NCI-H2081 (cell line): Measurements from ENCODE around the gene POU2AF3.
A peak's percentile ranks its signal among the peaks of the same experiment; 100 is the strongest.
"Not testable (repeated sequence)": the region's sequence is repeated elsewhere in the genome, so short reads cannot be mapped to it uniquely, and the experiment has no call there.

ENCODE experiments used
- DNase-seq, 2 experiments: peaks; one replicate each; lab custom pipeline; 2025; lab: John Stamatoyannopoulos, UW

The POU2AF3 gene, protein sequence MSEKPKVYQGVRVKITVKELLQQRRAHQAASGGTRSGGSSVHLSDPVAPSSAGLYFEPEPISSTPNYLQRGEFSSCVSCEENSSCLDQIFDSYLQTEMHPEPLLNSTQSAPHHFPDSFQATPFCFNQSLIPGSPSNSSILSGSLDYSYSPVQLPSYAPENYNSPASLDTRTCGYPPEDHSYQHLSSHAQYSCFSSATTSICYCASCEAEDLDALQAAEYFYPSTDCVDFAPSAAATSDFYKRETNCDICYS

DNA sequence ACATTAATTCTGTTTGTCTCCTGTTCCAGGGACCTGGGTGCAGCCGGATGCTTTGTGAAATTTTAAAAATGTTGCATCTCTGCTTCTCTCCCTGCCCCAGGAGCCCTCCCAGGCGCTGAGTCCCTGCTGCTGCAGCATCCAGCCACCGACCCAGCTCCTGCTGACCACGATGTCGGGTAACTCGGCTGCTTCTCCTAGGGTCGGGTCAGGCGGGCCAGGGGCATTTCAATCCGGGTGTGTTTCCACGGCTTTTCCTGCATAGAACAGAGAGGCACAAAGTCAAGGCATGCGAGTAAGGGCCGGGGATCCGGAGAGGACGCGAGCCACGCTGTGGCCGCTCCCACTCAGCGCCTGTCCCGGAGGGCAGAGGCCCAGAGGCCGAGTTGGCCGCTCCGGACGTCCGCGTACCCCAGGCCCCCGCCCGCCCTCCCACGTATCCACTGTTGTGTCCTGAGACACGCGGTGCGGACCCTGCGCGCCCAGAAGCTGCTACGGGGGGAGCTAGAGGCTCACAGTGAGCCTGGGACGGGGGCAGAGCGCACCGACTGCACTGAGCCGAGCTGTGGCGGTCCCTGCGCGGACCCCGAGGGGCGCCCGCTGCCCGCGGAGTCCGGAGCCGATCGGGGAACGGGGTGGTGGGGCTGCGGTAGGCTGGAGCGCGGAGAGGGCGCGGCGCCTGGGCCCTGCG, at the start of gene POU2AF3:
Gene POU2AF3, plus strand, starts transcription at position 134 of the 688 bp plus-strand sequence. Its CDS starts 36 bp downstream, at position 170.
- no peak for DNase-seq

DNA sequence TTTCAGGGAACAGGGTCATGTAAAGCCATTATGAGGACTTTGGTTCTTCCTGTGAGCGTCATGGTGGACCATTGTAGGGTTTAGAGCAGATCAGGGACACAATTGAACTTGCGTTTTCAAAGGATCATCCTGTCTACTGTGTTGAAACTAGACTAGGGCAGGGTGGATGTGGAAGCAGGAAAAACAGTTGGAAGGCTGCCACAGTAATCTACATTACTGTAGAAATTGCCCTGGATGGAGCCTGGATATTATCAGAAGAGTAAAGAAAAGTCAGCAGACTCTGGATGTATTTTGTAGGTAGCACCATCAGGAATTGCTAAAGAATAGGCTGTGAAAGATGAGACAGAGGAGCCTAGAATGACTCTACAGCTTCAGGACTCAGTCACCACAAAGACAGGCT, 47.4 kb upstream of the POU2AF3 start:
- DNase-seq = peak in 1 of 2 experiments; percentile 21

DNA sequence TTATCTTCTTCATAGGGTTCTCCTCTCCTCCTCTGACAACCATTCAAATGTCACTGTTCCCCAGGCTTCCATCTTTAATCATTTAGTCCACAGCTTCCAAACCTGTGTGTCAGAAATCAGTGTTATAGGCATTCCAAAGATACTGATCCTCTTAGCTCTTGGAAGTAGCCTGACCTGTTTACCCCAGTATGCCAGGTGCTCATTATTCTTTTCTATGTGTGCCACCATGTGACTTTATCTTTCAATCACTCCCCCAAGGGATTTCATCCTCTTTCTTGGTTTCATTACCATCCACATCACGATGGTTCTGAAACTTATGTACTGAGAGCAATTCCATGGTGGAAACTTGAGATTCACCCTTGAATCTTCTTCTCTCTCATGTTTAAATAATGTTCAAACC, 45.2 kb upstream of the POU2AF3 start:
- no peak for DNase-seq

DNA sequence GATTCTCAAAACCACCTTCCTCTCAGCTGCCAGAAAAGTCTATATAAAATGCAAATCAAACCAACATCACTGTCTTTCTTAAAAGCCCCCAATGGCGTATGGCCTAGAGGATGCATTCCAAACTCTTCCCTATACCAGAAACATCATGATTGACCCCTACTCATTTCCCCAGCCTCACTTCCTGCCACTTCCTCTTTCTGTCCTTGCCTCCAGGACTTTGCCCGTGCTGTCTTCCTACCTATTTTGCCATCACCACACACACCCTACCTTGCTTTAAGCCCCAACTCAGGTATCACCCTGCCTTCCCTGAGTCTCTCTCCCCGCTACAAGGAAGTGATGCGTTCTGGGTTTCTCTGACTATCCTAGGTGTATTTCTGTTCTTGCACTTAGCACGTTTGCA, 44.7 kb upstream of the POU2AF3 start:
- no peak for DNase-seq

DNA sequence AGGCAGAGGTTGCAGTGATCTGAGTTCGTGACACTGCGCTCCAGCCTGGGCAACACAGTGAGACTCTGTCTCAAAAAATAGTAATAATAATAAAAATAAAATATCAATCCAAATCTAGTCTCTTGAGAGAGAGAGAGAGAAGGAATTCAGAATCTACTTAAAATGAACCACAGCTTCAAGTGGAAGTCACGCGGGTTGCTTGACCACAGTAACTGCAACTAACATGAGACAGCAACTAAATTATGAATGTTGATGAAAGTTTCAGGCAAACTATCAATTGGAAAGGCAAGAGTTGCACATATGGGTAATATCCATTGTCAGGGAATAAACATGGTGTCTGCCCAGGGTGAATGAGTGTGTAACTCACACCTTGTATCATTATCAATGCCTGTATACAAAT, 40.3 kb upstream of the POU2AF3 start:
- no peak for DNase-seq

DNA sequence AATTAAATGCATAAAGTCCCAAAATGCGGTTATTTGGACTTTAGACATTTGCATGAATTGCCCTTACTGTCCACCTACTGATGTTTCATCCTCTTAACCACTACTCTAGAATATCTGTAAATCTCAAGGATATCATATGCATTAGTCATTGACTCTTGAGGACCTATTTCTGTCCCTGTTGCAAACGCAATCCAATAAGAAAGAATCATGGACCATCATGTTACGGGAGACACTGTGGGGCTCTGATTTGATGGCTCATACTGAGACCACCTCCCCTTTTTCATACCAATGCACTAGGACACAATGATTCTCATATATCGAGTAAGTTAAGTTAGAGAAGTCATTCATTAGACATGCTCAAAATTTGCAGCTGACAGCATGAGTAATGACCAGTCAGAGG, 38.5 kb upstream of the POU2AF3 start:
- no peak for DNase-seq

DNA sequence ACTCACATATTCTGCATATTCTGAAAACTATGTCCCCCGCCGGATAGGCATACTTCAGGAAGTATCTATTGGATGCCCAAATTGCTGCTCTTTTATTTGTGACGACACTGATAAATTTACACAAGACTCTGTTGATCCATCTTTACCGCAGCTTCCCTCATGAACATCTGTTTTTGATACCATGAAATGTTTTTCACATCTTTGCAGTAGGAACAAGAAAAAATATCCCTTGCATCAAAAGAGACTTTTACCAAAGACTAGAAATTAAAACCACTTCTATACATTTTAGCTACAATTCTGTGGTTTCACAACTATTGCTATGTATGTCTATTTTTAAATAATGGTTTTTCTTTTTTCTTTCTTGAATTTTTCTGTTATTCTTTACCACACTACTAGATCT, 37.5 kb upstream of the POU2AF3 start:
- no peak for DNase-seq

DNA sequence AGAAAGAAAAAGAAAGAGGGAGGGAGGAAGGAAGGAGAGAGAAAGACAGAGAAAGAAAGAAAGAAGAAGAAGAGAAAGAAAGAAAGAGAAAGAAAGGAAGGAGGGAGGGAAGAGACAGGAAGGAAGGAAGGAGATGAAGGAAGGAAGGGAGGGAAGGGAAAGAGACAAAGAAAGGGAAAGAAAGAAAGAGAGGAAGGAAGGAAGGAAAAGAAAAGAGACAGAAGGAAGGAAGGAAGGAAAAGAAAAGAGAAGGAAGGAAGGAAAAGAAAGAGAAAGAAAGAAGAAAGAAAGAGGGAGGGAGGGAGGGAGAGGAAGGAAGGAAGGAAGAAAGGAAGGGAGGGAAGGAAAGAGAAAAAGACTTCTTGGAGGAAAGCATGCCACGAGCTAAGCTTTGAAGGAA, 33.7 kb upstream of the POU2AF3 start:
- no peak for DNase-seq

DNA sequence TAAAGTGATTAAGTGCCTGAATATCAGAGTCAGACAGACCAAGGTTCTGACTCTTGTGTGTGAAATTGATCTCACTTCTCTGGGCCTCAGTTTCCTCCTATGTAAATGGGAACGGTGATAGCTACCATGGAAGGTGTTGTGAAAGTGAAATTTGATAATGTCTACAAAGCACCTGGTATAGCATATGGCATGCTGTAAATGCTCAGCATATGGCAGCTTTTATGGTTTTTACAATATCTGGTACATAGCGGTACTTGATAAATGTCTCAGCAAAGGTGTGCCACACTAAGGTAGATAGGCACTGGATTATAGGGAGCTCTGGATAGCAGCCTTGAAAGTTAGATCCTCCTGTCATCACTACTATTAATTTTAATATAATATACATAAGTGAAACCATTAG, 32.9 kb upstream of the POU2AF3 start:
- no peak for DNase-seq

DNA sequence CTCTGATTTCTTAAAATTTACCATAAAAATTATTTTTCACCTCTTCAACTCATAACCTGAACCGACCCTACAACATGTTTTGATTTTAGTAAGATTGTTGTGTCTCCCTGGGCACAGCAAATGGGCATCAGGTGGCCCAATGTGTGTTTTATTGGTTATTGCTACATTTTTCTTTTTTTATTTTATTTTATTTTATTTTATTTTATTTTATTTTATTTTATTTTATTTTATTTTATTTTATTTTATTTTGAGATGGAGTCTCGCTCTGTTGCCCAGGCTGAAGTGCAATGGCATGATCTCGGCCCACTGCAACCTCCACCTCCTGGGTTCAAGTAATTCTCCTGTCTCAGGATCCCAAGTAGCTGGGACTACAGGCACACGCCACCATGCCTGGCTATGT, 30.0 kb upstream of the POU2AF3 start:
- DNase-seq = not testable (repeated sequence)

DNA sequence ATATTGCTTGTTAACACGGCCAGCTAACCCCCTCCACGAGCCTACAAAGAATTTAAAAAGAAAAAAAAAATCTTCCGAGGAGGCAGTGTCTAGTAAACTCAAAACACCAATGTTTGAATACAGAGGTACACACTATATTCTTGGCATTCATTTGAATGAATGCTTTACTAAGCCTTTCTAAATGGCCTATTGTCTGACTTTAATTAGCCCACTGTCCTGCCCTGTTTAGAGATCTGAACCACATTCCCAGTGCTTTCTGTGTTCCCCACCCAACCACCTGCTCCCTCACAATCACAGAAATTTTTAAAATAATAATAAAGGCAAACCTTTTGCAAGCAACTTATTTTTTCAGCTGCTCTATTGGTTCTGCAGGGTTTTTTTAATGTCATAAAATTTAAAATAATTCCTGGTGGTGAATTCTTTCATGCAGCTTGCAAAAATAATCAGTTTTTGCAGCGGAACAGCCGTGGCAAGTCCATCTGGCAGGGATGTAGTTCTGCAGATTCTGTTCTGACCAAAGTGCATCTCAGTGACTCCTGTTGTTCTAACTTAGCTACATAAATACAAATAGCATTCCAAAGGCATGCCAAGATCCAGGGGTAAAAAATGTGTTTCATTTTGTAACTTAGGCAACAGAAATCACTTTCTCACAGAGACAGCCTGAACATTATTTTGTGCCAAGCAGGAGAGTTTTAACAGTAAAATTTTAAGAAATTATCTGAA, 29.0 kb upstream of the POU2AF3 start:
- DNase-seq = peak; percentile 22 to 27

DNA sequence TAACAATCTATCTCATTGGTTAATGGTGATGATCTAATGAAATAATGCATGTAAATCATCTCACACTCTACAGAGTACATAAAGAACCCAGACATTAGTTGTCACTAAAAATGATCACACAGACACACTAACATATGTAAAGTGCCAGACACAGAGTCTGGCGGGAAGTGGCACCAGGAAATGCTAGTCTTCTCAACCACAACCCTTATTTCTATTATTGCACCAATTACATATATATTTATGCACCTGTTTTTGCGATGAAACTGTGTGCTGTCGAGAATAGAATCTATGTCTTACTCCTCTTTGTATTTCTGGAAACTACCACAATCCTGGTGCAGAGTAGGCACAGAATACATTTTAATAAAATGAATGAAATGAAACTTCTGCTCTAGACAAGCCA, 25.9 kb upstream of the POU2AF3 start:
- no peak for DNase-seq

DNA sequence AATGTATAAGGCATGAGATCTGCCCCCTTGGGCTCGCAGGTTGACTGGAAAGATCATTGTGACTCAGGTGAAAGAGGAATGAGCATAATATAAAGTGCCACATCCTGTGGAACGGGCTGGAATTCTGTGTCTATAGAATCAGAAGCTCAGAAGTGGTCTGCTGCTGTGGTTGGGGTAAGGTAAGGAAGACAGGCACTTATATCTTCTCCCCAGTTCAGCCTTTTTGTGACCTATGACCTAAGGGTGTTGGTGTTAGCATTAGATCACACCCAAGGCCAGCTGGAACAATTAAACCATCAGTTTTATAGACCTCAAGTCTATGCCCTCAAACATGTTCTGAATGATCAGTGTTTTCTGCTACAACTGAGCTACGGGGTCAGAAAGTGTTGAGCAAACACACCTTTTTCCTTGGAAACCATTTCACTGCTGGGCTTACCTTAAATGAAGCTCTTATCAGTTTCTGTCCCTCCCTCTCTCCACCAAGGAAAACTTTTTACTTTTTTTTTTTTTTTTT, 15.7 kb upstream of the POU2AF3 start:
- DNase-seq = no peak

DNA sequence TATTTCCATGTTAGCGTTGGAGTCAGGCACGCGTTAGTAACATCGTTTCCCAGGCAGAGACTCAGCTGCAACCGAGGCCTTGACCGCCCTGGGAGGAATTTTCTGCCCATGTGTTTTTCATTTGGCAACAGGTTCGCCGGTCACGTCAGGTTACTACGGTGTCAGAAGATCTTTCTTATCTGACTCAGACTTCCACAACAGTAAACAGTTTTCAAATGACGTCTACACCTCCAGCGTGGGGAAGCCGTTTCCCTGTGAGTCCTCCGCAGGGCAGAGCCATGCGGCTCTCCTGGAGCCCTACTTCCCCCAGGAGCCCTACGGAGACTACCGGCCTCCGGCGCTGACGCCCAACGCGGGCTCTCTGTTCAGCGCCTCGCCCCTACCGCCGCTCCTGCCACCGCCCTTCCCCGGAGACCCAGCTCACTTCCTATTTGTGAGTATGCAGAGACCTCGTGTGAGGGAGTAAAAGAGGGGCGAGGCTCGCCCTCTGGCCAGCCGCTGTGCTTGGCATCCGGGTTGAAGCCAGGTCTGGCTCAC, 14.3 kb upstream of the POU2AF3 start:
- no peak for DNase-seq

DNA sequence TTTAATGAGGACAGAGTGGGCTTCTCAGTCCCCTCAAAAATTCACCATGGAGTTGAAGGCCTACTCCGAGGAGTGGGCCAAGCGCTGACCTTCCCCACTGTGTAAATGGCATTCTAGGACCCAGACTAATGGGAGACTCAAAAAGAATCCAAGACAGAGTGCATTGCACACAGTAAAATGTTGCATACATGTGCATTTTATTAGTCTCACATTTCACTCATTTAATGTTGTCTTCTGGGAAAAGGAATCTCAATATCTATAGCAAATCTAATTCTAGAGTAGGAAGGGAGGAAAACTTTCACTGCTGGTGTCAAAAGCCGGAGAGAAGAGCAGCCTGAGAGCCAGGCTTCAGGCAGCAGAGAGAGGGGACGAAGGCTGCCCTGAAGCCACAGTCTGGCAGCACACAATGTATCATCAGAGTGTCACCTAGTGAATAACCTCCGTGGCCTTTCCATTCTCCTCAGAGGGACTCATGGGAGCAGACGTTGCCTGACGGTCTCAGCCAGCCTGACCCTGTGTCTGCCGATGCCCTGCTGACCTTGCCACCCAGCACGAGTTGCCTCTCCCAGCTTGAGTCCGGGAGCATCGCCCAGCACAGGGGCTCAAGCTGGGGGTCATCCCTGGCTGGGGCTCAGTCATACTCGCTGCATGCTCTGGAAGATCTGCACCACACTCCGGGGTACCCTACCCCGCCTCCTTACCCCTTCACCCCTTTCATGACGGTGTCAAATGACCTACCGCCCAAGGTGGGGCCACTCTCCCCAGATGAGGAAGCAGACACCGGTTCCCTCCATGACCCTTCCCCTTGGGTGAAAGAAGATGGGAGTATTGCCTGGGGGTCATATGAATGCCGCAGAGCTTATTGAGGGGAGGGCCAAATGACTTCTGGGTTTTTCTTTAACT, 12.9 kb upstream of the POU2AF3 start:
- no peak for DNase-seq

DNA sequence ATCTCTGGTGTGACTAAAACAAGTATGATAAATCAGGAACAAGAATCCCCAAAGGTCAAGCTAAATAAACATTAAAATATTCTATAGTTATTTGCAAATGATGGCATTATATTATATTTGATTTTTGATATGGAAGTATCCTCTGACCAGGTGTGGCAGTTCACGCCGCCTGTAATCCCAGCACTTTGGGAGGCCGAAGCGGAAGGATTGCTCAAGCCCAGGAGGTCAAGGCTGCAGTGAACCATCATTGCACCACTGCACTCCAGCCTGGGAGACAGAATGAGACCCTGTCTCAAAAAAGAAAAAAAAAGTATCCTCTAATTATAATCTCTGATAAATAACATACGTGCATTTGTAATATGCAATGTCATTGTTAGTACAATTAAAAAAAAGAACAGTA, 6.6 kb upstream of the POU2AF3 start:
- DNase-seq = no peak

DNA sequence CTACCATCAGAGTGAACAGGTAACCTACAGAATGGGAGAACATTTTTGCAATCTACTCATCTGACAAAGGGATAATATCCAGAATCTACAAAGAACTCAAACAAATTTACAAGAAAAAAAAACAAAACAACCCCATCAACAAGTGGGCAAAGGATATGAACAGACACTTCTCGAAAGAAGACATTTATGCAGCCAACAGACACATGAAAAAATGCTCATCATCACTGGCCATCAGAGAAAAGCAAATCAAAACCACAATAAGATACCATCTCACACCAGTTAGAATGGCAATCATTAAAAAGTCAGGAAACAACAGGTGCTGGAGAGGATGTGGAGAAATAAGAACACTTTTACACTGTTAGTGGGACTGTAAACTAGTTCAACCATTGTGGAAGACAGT, 5.9 kb upstream of the POU2AF3 start:
- DNase-seq = not testable (repeated sequence)

DNA sequence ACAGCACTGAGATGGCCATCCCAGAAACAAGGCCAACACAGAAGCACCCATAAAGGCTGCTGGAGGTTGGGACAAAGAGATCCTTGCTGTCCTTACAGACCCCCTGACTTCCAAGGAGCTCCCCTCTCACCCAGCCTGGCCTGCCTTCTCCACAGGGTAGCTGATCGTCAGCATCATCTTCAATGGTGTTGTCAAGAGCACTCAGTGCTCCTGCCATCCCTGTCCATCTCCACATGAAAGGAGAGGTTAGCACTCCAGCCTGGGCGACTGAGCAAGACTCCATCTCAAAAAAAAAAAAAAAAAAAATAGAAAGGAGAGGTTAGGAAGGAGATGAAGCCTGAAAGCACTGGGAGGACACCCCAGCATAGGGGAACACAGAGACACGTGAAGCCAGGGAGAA, 2.1 kb upstream of the POU2AF3 start:
- no peak for DNase-seq

DNA sequence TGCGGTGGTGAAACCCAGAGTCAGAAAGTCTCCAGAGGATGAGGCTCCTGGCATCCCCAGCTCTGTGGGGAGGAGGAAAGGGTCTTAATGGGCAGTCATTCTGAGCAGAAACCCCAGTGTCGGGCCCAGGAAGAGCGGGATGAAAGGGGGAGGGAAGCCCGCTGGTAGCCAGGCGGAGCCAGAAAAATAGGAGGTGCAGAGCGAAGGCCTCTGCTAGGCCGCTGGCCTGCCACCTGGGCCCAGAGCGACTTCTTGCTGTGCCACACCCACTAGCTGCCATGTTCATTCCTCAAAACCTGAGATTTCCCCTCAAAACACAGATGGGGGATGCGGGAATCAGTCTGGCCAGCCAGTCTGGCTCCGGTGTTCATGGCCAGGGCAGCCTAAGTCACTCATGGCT, 650 bp upstream of the POU2AF3 start:
- no peak for DNase-seq

DNA sequence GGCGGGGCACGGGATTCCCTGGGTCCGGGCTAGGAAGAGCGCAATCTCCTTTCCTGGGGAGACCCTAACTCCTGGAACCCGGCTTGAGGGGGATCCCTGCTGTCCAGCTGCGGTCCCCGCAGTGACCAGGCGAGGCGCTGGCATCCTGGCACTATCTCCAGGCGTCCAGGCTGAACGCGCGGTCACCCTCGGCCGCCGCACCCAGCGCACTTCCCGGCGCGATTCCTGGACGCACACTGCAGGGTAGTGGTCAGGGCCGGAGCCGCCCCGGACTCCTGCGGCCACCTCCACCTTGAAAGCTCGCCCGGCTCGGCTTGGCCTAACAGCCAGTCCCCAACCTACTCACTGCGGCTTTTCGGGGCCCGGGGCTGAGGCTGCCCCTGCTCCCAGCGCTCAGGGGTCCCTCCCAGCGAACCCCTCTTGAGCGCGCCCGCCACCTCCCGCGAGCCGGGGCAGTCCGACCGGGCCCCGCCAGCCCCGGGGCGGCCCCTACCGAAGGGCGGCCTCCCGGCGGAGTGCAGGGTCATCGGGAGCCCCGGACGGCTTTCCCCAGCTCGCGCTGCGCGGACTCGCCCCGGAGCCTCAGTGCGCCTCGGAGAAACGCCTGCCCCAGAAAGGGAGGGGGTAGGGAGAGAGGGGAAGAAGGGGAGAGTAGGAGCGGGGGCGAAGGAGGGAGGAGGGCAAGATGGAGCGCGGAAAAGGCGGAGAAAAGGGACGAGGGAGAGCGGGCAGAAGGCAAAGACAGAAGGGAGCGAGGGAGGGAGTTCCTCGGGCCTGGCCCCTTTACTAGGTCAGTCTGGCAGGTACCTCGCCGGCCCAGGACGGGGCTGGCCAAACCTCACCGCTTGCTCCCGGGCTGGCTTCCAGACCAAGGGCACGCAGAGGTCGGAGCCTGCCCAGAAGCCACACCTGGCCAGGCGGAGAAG, 1.0 kb downstream of the POU2AF3 start:
- no peak for DNase-seq

DNA sequence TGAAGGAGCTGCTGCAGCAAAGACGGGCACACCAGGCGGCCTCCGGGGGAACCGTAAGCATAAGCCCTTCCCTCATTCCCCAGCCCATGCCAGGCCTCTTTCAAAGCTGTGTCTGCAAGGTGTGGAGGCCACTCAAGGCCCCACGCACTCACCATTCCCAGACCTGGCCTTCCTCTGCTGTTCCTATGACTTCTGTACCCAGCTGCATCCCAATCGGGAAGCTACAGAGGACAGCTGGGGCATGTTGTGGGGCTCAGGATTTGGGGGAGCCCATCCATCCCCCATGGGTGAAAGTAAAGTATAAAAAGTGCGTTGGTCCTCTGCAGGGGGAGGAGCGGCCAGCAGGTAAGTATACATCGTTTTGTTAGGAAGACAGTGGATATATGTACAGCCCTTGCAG, 2.2 kb downstream of the POU2AF3 start:
- no peak for DNase-seq
